HK-2 (cell line): ENCODE measurements around the gene GLIPR2.
"Not testable (repeated sequence)": the region's sequence is repeated elsewhere in the genome, so short reads cannot be mapped to it uniquely, and the experiment has no call there.

Experiments
- DNase-seq: peaks from one replicate; pipeline ENCODE4 v3.0.0-alpha.2; 2018; ENCODE audit not compliant: unreplicated experiment

GLIPR2 gene

GRCh38 chr9:36123515-36123914 is 13.0 kb upstream of the GLIPR2 start:
- no peak for DNase-seq

- DNase-seq, result no peak
Observed at GRCh38 chr9:36125062-36125855, 11.3 kb upstream of the GLIPR2 start.

DNA sequence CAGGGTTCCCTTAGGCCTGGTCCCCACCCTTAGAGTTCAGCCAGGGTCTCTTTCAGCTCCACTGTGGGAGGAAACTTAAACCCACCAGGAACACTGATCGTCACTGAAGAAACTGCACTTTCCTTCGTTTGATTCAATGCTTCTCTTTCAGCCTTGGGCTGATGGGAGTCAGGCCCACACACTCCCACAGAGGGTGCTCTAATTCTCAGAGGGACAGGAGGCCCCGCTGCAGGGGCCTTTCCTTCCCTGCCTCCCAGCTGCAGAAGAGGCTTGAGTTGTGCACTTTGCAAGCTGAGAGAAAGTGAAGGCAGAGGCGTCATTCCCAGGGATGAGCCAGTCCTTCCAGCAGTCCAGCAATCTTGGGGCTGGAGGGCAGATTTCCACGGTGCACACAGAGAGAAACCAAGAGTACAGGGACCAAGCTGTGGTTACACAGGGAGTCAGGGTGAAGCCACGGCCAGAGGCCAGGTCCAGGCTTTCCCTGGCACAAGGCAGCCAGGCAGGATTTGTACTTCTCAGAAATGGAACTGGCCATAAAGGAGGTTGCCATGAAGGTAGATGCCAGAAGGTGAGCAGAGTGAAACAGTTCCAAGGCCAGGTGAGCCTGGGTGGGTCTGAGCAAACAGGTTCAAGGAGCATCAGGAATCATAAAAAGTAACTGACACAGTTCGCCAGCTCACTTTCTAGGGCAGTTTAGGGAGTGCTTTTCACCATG is 10.4 kb upstream of the GLIPR2 start:
- no peak for DNase-seq

DNA sequence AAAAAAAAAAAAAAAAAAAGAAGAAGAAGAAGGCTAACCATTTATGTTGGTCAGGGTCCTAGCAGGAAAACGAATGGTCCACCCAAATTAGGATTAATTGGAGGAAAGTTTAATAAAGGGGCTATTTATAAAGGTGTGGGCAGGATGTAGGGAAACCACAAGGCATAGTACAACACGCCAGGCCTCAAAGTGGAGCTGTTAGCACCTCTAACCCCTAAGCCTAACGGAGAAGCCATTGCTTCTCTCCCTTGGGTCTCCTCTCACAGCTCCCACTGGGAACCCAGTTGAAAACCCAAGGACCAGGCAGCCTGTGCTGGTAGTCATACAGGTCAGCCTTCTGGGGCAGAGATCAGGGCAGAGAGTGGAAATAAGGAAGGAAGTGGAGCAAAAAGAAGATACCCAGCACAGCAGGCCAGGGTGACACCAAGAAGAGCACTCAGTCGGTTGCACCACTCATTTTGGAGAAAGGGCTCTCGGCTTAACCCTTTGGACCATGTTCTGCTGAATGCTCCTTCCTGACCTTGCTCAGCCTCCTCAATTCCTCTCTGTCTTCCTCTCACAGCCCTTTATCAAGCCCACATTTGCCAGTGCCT is 8.8 kb upstream of the GLIPR2 start:
- no peak for DNase-seq

- no peak for DNase-seq
Observed at GRCh38 chr9:36128349-36128748, 8.2 kb upstream of the GLIPR2 start.

- DNase-seq, result no peak
Observed at GRCh38 chr9:36129139-36129538, 7.4 kb upstream of the GLIPR2 start.

DNA sequence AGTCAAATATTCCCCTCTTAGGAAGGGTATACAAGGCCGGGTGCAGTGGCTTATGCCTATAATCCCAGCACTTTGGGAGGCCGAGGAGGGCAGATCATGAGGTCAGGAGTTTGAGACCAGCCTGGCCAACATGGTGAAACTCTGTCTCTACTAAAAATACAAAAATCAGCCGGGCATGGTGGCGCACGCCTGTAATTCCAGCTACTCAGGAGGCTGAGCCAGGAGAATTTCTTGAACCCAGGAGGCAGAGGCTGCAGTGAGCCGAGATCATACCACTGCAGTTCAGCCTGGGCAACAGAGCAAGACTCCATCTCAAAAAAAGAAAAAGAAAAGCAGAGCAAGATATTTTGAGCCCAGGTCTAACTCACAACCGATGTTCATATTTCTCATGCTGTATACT is 4.9 kb upstream of the GLIPR2 start:
- DNase-seq, result not testable (repeated sequence)

GRCh38 chr9:36132086-36132485 is 4.4 kb upstream of the GLIPR2 start:
- no peak for DNase-seq

GRCh38 chr9:36134761-36135505 is 1.6 kb upstream of the GLIPR2 start:
- DNase-seq, result no peak

GRCh38 chr9:36135741-36136271 is 727 bp upstream of the GLIPR2 start:
- DNase-seq, result no peak

GRCh38 chr9:36136894-36137391 is 410 bp downstream of the GLIPR2 start:
- no peak for DNase-seq

- no peak for DNase-seq
Observed at GRCh38 chr9:36137392-36138004, 965 bp downstream of the GLIPR2 start.

DNA sequence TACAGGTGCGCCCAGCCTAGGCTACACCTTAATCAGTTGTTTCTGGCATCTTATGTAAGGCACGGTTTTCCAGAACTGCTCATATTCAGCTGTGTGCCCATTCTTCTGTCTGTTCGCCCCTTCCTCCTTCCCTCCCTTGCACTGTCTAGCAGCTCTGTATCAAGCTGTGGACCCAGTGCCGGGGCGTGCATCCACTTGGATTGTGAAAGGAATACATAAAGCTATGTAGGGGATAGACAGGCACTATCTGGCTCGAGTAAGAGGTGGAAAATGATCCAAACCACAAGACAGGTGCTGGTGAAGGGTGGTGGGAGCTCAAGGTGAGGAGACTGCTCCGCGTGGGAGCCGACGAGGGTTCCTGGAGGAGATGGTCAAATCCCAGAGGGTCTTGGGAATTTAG is 2.0 kb downstream of the GLIPR2 start:
- DNase-seq, result no peak

DNA sequence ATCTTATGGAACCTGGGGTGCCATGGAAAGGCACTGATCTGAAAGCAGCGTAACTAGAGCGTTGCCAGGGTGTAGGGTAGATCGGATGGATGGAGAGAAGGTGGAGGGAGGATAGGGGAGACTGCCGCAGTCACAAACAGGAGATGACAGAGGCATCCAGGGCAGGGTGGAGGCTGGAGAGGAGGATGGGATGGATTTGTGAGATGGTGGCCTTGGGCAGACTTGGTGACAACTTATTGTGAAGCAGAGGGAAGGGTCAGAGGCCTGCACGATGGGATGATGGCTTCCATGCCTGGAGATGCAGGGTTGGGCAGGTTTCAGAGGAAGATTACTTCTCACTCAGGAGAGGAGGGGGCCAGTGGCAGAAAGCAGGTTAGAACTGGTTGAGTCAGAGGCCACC is 2.4 kb downstream of the GLIPR2 start:
- no peak for DNase-seq

DNA sequence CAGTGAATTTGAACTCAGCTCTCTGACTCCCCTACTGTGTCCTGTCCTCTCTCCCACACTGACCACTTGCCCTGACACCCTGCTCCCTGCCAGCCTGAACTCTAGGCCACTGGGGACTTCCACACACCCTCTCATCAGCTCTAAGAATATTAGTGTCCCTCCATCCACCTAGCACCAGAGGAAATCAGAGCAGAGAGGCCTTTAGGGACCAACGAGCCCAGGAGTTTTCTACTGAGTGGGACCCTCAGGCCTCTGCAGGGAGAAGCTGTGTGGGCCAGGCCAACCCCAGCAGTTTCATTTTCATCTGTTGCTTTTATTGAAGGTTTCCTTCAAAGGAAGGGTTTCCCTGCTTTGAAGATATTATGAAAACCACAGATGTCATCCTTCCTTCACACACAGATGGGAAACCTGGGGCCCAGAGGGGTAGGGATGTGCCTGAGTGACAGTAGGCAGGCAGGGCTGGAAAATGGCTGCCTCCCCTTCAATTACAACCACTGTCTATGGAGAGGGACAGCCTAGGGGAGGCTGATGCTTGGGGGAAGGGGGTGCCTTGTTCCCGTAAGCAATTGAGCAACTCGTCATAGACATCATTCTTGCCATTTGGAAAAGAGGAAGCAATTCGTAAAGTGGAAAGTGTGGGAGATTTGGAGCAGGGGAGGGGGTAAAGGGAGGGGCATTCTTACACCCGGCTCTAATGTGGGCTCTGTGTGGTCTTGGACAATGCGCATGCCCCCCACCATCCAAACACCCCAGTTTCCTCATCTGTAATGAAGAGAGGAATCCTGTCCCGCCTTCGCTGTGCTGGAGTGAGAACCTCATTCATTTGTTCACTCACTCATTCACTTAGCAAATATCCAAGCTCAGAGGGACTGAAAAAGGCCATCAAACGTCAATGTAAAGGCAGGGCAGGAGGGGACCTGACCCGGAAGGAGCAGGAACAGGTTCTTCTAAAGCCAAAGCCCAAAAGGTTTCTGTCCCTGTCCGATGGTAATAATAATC is 3.9 kb downstream of the GLIPR2 start:
- DNase-seq, result no peak

GRCh38 chr9:36141288-36141687 is 4.8 kb downstream of the GLIPR2 start:
- no peak for DNase-seq

DNA sequence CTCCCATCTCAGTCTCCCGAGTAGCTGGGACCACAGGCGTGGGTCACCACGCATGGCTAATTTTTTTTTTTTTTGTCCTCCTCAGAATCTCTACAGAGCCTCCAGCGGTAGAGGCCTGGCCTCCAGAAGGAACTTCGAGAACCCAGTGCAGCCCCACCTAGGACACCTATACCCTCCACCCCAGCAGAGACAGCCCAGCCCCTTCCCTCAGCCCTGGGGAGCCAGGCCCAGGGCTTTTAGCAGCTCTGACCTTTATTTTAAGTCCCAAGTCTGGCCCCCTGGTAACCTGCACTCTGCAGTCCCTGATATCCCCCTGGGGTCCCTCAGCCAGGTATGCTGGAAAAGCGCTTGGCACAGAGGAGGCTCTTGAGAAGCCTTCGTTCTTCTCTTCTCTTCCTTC is 5.2 kb downstream of the GLIPR2 start:
- no peak for DNase-seq

DNA sequence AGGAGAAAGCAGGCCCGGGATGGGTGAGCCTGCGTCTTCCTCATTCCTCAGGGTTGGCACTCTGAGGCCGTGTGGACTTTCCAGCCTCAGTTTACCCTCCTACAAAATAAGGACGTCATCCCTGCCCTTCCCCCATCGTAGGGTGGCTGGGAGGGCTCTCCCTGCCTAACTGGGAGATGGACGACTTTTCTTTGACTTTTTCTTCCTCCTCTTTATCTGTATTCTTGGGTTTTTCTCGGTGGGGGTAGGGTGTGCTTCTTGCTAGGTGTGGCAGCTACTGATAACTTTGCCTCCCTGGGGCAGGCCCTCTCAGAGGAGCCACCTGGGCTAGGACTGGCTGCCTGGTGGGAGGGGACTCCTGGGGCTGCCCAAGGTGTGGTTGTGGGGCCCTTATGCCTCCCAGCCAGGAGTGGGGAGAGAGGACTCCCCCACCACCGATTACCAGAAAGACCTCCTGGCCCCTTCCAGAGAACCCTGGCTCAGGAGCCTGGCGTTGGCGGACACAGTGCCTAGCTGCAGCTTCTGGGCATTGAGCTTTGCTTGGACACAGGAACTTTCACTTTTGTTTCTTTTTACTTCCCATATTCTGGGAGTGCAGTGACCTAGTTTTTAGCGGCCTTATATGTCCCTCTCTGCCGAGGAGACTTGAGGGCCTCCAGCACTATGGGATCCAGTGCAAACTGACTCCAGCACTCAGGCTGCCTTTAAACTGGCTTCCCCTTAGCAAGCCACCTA is 6.1 kb downstream of the GLIPR2 start:
- no peak for DNase-seq

- DNase-seq, result no peak
Observed at GRCh38 chr9:36143245-36143641, 6.7 kb downstream of the GLIPR2 start.
